T-helper 17 cell (primary cell): ENCODE measurements around the gene ATOX1. TPM values are rescaled to one million over a fixed set of nuclear protein-coding genes. Genes with fewer than 3 reads are reported as not detected.
A peak's percentile ranks its signal among the peaks of the same experiment; 100 is the strongest.
"Not testable (repeated sequence)": the region's sequence is repeated elsewhere in the genome, so short reads cannot be mapped to it uniquely, and the experiment has no call there.

Experiments
- ATAC-seq: fragments of 150-1000 bp; cut with Tn5 transposase; 2 replicates; pipeline ENCODE4 v1.10.0; 2021; ENCODE audit warnings: mild to moderate bottlenecking, moderate library complexity
- DNase-seq, 3 donors: peaks; one replicate each; pipeline versions ENCODE4 v3.0.0 to v3.0.0-alpha.2; 2020 to 2021
- H3K9me3 ChIP-seq: one replicate; pipeline ENCODE4 v1.7.0; 2013; ENCODE audit warnings: low read length, mild to moderate bottlenecking; ENCODE audit not compliant: control insufficient read depth, poor library complexity, severe bottlenecking
- H3K27ac Mint-ChIP-seq: one replicate; pipeline ENCODE4 v1.8.0; 2022; ENCODE audit warnings: mild to moderate bottlenecking, moderate library complexity, mixed read lengths
- H3K27me3 Mint-ChIP-seq: one replicate; pipeline ENCODE4 v1.8.0; 2022; ENCODE audit warnings: mixed read lengths
- H3K36me3 Mint-ChIP-seq: one replicate; pipeline ENCODE4 v1.8.0; 2022; ENCODE audit warnings: low read depth, mixed read lengths
- H3K4me1 Mint-ChIP-seq: one replicate; pipeline ENCODE4 v1.8.0; 2022; ENCODE audit warnings: mild to moderate bottlenecking, mixed read lengths
- H3K4me3 Mint-ChIP-seq: one replicate; pipeline ENCODE4 v1.8.0; 2022; ENCODE audit warnings: mild to moderate bottlenecking, moderate library complexity, mixed read lengths
- total RNA-seq, 4 donors: library from RNA in 2 of 4; stranded (reverse) in 2 of 4; gene quantifications; one replicate each; pipeline ENCODE4 v1.2.3 and lab custom pipeline; 2022 to 2026

Gene ATOX1
- total RNA-seq, 2 donors from 2014 or later, result 24.3 to 26.1 TPM

- no peak for ATAC-seq
- no peaks in the 10 kb centered on the region for H3K27me3 Mint-ChIP-seq
- DNase-seq, result no peak
- H3K27ac Mint-ChIP-seq, result no peak overlapping the region
- no peaks in the 10 kb centered on the region for H3K36me3 Mint-ChIP-seq
- peaks cover 8% of the 10 kb centered on the region for H3K4me1 Mint-ChIP-seq
- no peaks in the 10 kb centered on the region for H3K9me3 ChIP-seq
- H3K4me3 Mint-ChIP-seq, result no peak overlapping the region
These were observed 21.0 kb downstream of the ATOX1 start for GRCh38 chr5:151737431-151737830.

DNA sequence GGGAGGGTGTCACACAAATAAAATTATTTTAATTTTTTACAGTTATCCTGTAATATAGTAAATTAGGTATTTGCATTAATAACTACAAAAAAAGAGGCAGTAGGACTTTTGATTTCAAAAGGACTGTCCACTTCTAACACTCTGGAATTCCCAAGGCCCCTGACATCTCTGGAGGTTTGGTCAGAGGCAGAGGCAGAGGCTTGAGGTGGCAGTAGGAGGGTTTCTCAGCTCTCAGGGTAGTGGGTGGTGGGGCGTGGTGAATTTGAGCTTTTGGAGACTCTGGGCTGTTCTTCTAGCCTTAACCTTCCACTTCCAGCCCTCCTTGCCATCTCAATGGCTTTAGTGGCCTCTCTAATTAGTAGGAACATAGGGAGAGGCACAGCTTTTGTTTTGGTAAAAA, 22.8 kb downstream of the ATOX1 start:
- Mint-ChIP-seq H3K4me3 (no peak overlapping the region), H3K36me3 (no peaks in the 10 kb centered on the region), H3K27me3 (no peaks in the 10 kb centered on the region), H3K4me1 (peaks cover 5% of the 10 kb centered on the region), H3K27ac (no peak overlapping the region)
- no peaks in the 10 kb centered on the region for H3K9me3 ChIP-seq
- no peak for ATAC-seq
- DNase-seq, result no peak

- Mint-ChIP-seq H3K36me3 (no peaks in the 10 kb centered on the region), H3K4me1 (no peaks in the 10 kb centered on the region), H3K4me3 (no peak overlapping the region), H3K27me3 (no peaks in the 10 kb centered on the region), H3K27ac (no peak overlapping the region)
- ATAC-seq, result no peak
- no peak for DNase-seq
- H3K9me3 ChIP-seq, result peaks cover 3% of the 10 kb centered on the region
These were observed 24.4 kb downstream of the ATOX1 start for GRCh38 chr5:151734064-151734408.

- H3K27ac Mint-ChIP-seq, result no peak overlapping the region
- H3K9me3 ChIP-seq, result peaks cover 3% of the 10 kb centered on the region
- DNase-seq (no peak), ATAC-seq (no peak)
- H3K36me3 Mint-ChIP-seq, result no peaks in the 10 kb centered on the region
- no peaks in the 10 kb centered on the region for H3K27me3 Mint-ChIP-seq
- no peaks in the 10 kb centered on the region for H3K4me1 Mint-ChIP-seq
- H3K4me3 Mint-ChIP-seq, result no peak overlapping the region
These were observed 24.9 kb downstream of the ATOX1 start for GRCh38 chr5:151733358-151734063.

DNA sequence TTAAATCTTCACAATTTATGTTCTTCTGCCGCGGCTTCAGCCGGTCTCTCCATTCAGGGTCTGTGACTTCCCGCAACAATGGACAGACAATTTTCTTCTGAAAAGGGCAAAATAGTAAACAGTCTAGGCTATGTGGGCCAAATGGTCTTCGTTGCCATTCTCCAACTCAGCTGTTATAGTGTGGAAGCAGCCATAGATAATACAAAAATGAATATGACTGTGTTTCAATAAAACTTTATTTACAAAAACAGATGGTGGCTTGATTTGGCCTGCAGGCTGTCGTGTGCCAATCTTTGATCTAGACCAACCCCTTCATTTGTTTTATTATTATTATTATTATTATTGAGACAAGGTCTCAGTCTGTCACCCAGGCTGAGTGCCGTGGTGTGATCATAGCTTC, 28.1 kb downstream of the ATOX1 start:
- ATAC-seq, result no peak
- H3K36me3 Mint-ChIP-seq, result no peaks in the 10 kb centered on the region

DNA sequence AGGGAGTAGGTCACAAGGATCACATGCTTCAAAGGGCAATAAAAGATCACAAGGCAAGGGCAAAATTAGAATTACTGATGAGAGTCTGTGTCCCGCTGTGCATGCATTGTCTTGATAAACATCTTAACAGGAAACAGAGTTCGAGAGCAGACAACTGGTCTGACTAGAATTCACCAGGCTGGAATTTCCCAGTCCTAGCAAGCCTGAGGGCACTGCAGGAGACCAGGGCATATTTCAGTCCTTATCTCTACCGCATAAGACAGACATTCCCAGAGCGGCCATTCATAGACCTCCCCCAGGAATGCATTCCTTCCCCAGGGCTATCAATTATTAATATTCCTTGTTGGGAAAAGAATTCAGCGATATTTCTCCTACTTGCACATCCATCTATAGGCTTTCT, 28.8 kb downstream of the ATOX1 start:
- not testable (repeated sequence) for DNase-seq, H3K9me3 ChIP-seq, H3K36me3 Mint-ChIP-seq, H3K27ac Mint-ChIP-seq, ATAC-seq, H3K4me3 Mint-ChIP-seq, H3K27me3 Mint-ChIP-seq, H3K4me1 Mint-ChIP-seq

More for the DNA sequence above, 28.1 kb downstream of the ATOX1 start:
- H3K9me3 ChIP-seq, result peaks cover 3% of the 10 kb centered on the region
- Mint-ChIP-seq H3K4me1 (no peaks in the 10 kb centered on the region), H3K27ac (no peak overlapping the region), H3K4me3 (no peak overlapping the region), H3K27me3 (no peaks in the 10 kb centered on the region)
- DNase-seq, result no peak

GRCh38 chr5:151724360-151724759, 34.1 kb downstream of the ATOX1 start:
- no peak for DNase-seq
- no peak for ATAC-seq
- Mint-ChIP-seq H3K4me3 (no peak overlapping the region), H3K36me3 (peaks cover 2% of the 10 kb centered on the region), H3K27me3 (peaks cover 5% of the 10 kb centered on the region), H3K4me1 (no peaks in the 10 kb centered on the region), H3K27ac (no peak overlapping the region)
- H3K9me3 ChIP-seq, result no peaks in the 10 kb centered on the region

DNA sequence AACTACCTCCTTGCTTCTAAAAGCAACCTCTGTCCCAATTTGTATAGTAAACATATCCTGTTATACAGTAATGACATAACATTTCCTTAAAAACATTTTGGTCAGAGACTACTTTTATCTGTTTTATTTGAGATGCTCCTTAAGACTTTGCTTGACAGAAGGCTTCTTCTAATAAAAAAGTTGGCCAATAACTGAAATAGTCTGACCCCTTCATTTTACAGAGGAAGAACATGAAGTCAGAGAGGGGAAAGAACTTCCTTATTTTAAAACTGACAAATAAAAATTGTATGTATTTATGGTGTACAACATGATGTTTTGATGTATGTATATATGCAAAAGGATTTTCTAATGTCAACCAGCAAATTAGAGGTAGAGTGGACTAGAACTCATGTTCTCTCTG, 35.9 kb downstream of the ATOX1 start:
- no peak overlapping the region for H3K4me3 Mint-ChIP-seq
- H3K27me3 Mint-ChIP-seq, result peaks cover 14% of the 10 kb centered on the region
- peaks cover 2% of the 10 kb centered on the region for H3K4me1 Mint-ChIP-seq
- ATAC-seq (no peak), DNase-seq (no peak)
- H3K9me3 ChIP-seq, result no peaks in the 10 kb centered on the region
- H3K36me3 Mint-ChIP-seq, result peaks cover 2% of the 10 kb centered on the region
- H3K27ac Mint-ChIP-seq, result no peak overlapping the region

DNA sequence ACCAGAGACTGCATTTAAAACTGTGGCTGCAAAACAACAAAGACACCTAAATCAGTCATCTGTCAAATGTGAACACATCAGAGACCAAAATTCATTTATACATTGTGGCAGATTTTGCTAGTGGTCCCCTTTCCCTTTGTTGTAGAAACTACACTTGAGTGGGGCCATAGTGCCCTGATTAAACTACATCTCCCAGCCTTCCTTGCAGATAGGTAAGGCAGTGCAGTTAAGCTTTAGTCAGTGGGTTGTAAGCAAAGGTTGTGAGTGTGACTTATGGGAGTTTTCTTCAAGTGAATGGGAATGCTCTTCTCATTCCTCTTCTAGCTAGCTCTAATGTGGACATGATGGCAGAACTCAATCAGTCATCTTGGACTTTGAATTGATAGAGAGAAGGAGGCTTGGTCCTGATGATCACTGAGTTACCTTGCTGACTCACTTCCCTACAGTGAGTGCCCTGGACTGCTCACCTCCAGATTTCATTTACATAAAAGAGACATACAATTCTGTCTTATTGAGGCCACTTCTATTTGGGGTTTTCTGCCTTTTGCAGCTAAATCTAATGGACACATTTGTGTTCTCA, 36.5 kb downstream of the ATOX1 start:
- H3K36me3 Mint-ChIP-seq, result peaks cover 2% of the 10 kb centered on the region
- peaks cover 17% of the 10 kb centered on the region for H3K27me3 Mint-ChIP-seq
- DNase-seq (no peak), ATAC-seq (no peak)
- H3K9me3 ChIP-seq, result no peaks in the 10 kb centered on the region
- H3K4me1 Mint-ChIP-seq, result peaks cover 4% of the 10 kb centered on the region
- H3K27ac Mint-ChIP-seq, result no peak overlapping the region
- H3K4me3 Mint-ChIP-seq, result no peak overlapping the region

GRCh38 chr5:151721087-151721646, 37.3 kb downstream of the ATOX1 start:
- DNase-seq, result no peak
- Mint-ChIP-seq H3K27me3 (peaks cover 17% of the 10 kb centered on the region), H3K27ac (no peak overlapping the region), H3K4me3 (no peak overlapping the region), H3K4me1 (peaks cover 4% of the 10 kb centered on the region), H3K36me3 (peaks cover 2% of the 10 kb centered on the region)
- peak; percentile 50 for ATAC-seq
- H3K9me3 ChIP-seq, result no peaks in the 10 kb centered on the region

GRCh38 chr5:151720215-151720614, 38.2 kb downstream of the ATOX1 start:
- H3K27me3 Mint-ChIP-seq, result peaks cover 17% of the 10 kb centered on the region
- H3K36me3 Mint-ChIP-seq, result peaks cover 2% of the 10 kb centered on the region
- H3K9me3 ChIP-seq, result no peaks in the 10 kb centered on the region
- peaks cover 4% of the 10 kb centered on the region for H3K4me1 Mint-ChIP-seq
- ATAC-seq, result no peak
- H3K4me3 Mint-ChIP-seq, result no peak overlapping the region
- H3K27ac Mint-ChIP-seq, result no peak overlapping the region
- no peak for DNase-seq

- peaks cover 3% of the 10 kb centered on the region for H3K36me3 Mint-ChIP-seq
- H3K4me3 Mint-ChIP-seq, result no peak overlapping the region
- DNase-seq, result no peak
- H3K9me3 ChIP-seq, result no peaks in the 10 kb centered on the region
- peaks cover 4% of the 10 kb centered on the region for H3K4me1 Mint-ChIP-seq
- H3K27ac Mint-ChIP-seq, result no peak overlapping the region
- peaks cover 17% of the 10 kb centered on the region for H3K27me3 Mint-ChIP-seq
- ATAC-seq, result no peak
These were observed 39.0 kb downstream of the ATOX1 start for GRCh38 chr5:151719228-151720000.

DNA sequence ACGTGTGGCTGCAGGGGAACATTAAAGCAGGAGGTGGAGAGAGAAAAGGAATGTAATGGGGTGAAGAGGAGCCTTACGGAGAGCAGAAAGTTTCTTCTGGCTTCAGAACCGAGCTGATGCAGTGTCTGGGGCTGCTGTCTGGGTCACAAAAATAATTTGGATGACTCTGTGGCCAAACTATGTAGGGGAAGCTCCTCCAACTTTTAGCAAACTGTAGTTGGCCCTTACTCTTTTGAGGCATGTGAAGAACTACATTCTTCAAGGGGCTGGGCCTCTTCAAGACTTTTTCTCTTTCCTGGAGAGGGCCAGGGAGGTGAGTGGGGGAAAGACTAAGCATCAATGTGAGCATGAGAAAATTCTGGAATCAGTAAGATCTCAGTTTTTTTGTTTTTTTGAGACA, 39.8 kb downstream of the ATOX1 start:
- ATAC-seq, result no peak
- no peak for DNase-seq
- Mint-ChIP-seq H3K4me3 (no peak overlapping the region), H3K27me3 (peaks cover 17% of the 10 kb centered on the region), H3K36me3 (peaks cover 3% of the 10 kb centered on the region), H3K27ac (no peak overlapping the region), H3K4me1 (peaks cover 4% of the 10 kb centered on the region)
- H3K9me3 ChIP-seq, result no peaks in the 10 kb centered on the region
